GM12878 (cell line): Measurements from ENCODE around the gene OPN5. TPM values are rescaled to one million over a fixed set of nuclear protein-coding genes. Genes with fewer than 3 reads are reported as not detected.

Experiments
- ATAC-seq: fragments of 200-7000 bp; cut with Tn5 transposase; 3 replicates; pipeline ENCODE4 v1.9.1; 2020; ENCODE audit warnings: mild to moderate bottlenecking, moderate library complexity
- BruUV-seq: library from RNA; stranded (reverse); fragments of 400-500 nt; replicated peaks from 2 replicates; lab custom pipeline; 2021; lab: Mats Ljungman, UMichigan
- CTCF ChIA-PET: fragments of 300-600 bp; sonication (Branson Sonifier 250); formaldehyde crosslinking; extraction: SDS; loops from one replicate; lab custom pipeline; 2021; ENCODE audit warnings: inconsistent platforms; lab: Yijun Ruan, JAX
- POLR2A ChIA-PET: fragments of 350-600 bp; formaldehyde crosslinking; extraction: SDS; loops from one replicate; lab custom pipeline; 2021; ENCODE audit warnings: inconsistent platforms; lab: Charles Lee
- RAD21 ChIA-PET: fragments of 300-600 bp; sonication (Branson Sonifier 250); formaldehyde crosslinking; loops from one replicate; lab custom pipeline; 2023; ENCODE audit warnings: antibody characterized with exemption; ENCODE audit not compliant: unreplicated experiment; lab: Charles Lee
- SMC1A ChIA-PET: fragments of 300-600 bp; sonication (Branson Sonifier 250); formaldehyde crosslinking; loops from one replicate; lab custom pipeline; 2023; ENCODE audit not compliant: unreplicated experiment, uncharacterized antibody; lab: Charles Lee
- DNase-seq: peaks from one replicate; pipeline ENCODE4 v3.0.0-alpha.2; 2011; ENCODE audit warnings: low read depth, low spot score
- FAIRE-seq: peaks from 3 replicates; lab custom pipeline; 2011; peaks lifted over from hg19 to GRCh38; lab: Jason Lieb, UNC
- H2AFZ ChIP-seq: 2 replicates; pipeline ENCODE4 v1.6.0; 2011; ENCODE audit warnings: low read depth, low read length, control low read depth; ENCODE audit not compliant: control insufficient read depth
- H3K27ac ChIP-seq: 2 replicates; pipeline ENCODE4 v1.5.1; 2011; ENCODE audit warnings: control low read depth; ENCODE audit not compliant: control insufficient read depth, insufficient read depth
- H3K27me3 ChIP-seq, 2 experiments: replicated peaks in 1 of 2; 2 replicates each; pipeline versions ENCODE4 v1.6.0 to v1.6.1; 2011; ENCODE audit warnings: low read length in 1 of 2; ENCODE audit not compliant: control insufficient read depth in 2 of 2, insufficient read depth in 2 of 2
- H3K36me3 ChIP-seq, 2 experiments: 2 replicates each; pipeline ENCODE4 v1.5.1; 2011; ENCODE audit warnings: low read length in 1 of 2; ENCODE audit not compliant: control insufficient read depth in 2 of 2, insufficient read depth in 2 of 2
- H3K4me1 ChIP-seq: 2 replicates; pipeline ENCODE4 v1.6.1; 2011; ENCODE audit warnings: mild to moderate bottlenecking, low read length, moderate library complexity, mixed read lengths; ENCODE audit not compliant: control insufficient read depth, insufficient read depth
- H3K4me2 ChIP-seq: 2 replicates; pipeline ENCODE4 v1.6.0; 2011; ENCODE audit warnings: control low read depth; ENCODE audit not compliant: control insufficient read depth, insufficient read depth
- H3K4me3 ChIP-seq: fragments of 200-600 bp; sonication (generic); 2 replicates; pipeline ENCODE4 v1.5.1; 2016
- H3K79me2 ChIP-seq: 2 replicates; pipeline ENCODE4 v1.6.0; 2011; ENCODE audit warnings: low read length; ENCODE audit not compliant: control insufficient read depth, insufficient read depth
- H3K9ac ChIP-seq: 2 replicates; pipeline ENCODE4 v1.8.0; 2011; ENCODE audit warnings: low read length, control low read depth, mixed read lengths; ENCODE audit not compliant: control insufficient read depth, insufficient read depth
- H3K9me3 ChIP-seq: replicated peaks from 3 replicates; pipeline ENCODE4 v1.5.1; 2011; ENCODE audit warnings: mild to moderate bottlenecking, low read length; ENCODE audit not compliant: control insufficient read depth, insufficient read depth
- H4K20me1 ChIP-seq: 2 replicates; pipeline ENCODE4 v1.6.0; 2011; ENCODE audit not compliant: control insufficient read depth, insufficient read depth
- DPF2 ChIP-seq: fragments of 450-650 bp; IDR thresholded peaks from 2 replicates; pipeline ENCODE4 v1.6.1; 2017; ENCODE audit warnings: mild to moderate bottlenecking
- E4F1 ChIP-seq: fragments of 450-650 bp; IDR thresholded peaks from 2 replicates; pipeline ENCODE4 v1.6.1; 2018; ENCODE audit warnings: borderline replicate concordance, mild to moderate bottlenecking; ENCODE audit not compliant: partially characterized antibody
- EGR1 ChIP-seq, 2 experiments: IDR thresholded peaks; 1 replicate in 1 of 2; 2 replicates in 1 of 2; pipeline ENCODE4 v1.6.1; 2011 to 2012; ENCODE audit warnings: low read depth in 2 of 2, low read length in 2 of 2, borderline replicate concordance in 1 of 2, mild to moderate bottlenecking in 1 of 2, moderate library complexity in 1 of 2
- MEF2B ChIP-seq: fragments of 450-650 bp; IDR thresholded peaks from 2 replicates; pipeline ENCODE4 v1.6.1; 2018; ENCODE audit warnings: mild to moderate bottlenecking, moderate library complexity; ENCODE audit not compliant: partially characterized antibody, poor library complexity, severe bottlenecking
- MXI1 ChIP-seq: fragments of 150-350 bp; IDR thresholded peaks from 2 replicates; pipeline ENCODE4 v1.6.1; 2011; ENCODE audit warnings: low read depth, mild to moderate bottlenecking, inconsistent platforms, low read length, improper control_type of control experiment
- NFYA ChIP-seq: IDR thresholded peaks from 2 replicates; pipeline ENCODE4 v1.6.1; 2011; ENCODE audit warnings: low read depth, mild to moderate bottlenecking, low read length, improper control_type of control experiment, borderline replicate concordance
- RAD21 ChIP-seq: IDR thresholded peaks from 2 replicates; pipeline ENCODE4 v1.6.1; 2011; ENCODE audit warnings: mild to moderate bottlenecking, low read depth, low read length, moderate library complexity; ENCODE audit not compliant: insufficient read depth
- RELB ChIP-seq: fragments of 450-650 bp; IDR thresholded peaks from 2 replicates; pipeline ENCODE4 v1.6.1; 2017; ENCODE audit warnings: low read depth, mild to moderate bottlenecking, moderate library complexity
- SMC3 ChIP-seq: IDR thresholded peaks from 2 replicates; pipeline ENCODE4 v1.6.1; 2011; ENCODE audit warnings: low read length, improper control_type of control experiment, borderline replicate concordance
- STAT3 ChIP-seq: IDR thresholded peaks from 2 replicates; pipeline ENCODE4 v1.6.1; 2011; ENCODE audit warnings: low read depth, low read length, improper control_type of control experiment
- SUZ12 ChIP-seq: fragments of 200-600 bp; sonication (generic); IDR thresholded peaks from one replicate; pipeline ENCODE4 v1.6.1; 2018; ENCODE audit warnings: antibody characterized with exemption, mild to moderate bottlenecking; ENCODE audit not compliant: unreplicated experiment
- TBL1XR1 ChIP-seq: IDR thresholded peaks from 2 replicates; pipeline ENCODE4 v1.6.1; 2012; ENCODE audit warnings: low read depth, low read length, improper control_type of control experiment
- ZBED1 ChIP-seq: IDR thresholded peaks from 2 replicates; pipeline ENCODE4 v1.6.1; 2016; ENCODE audit warnings: borderline replicate concordance
- WGBS: methylation state at CpG from one replicate; pipeline ENCODE4 v1.1.6; 2016; ENCODE audit warnings: low lambda C conversion rate; ENCODE audit not compliant: insufficient replicate concordance, insufficient coverage; ENCODE audit errors: missing lambda C conversion rate; 5-methylcytosine and 5-hydroxymethylcytosine counted together
- in situ Hi-C: fragments of 300-500 bp; cut with MboI; formaldehyde crosslinking; loops from 9 replicates; pipeline ENCODE4 v1.14.3; 2018; ENCODE audit warnings: mixed read lengths
- intact Hi-C: fragments of 100-400 bp; cut with micrococcal nuclease; formaldehyde crosslinking; loops from one replicate; pipeline ENCODE4 v1.14.2; 2022; ENCODE audit not compliant: unreplicated experiment
- polyA plus RNA-seq, 11 experiments: library from polyadenylated mRNA; depleted of rRNA in 4 of 11; unstranded in 6 of 11; stranded (reverse) in 5 of 11; fragments of >200 nt; fragmentation: Nextera tagmentation in 4 of 11; fragmentation: Illumina TruSeq in 1 of 11; extraction: Ambion mirVana in 4 of 11; extraction: Trizol in 1 of 11; gene quantifications; 1 replicate in 1 of 11; 2 replicates in 10 of 11; pipeline versions ENCODE4 v1.2.1 to v1.2.3, GENCODE V29; 2011 to 2016; ENCODE audit warnings: inconsistent platforms in 2 of 11, missing spikeins in 2 of 11, low read depth in 1 of 11
- total RNA-seq, 4 experiments: library from RNA; depleted of rRNA in 3 of 4; stranded (reverse); fragments of >200 nt in 3 of 4; fragmentation: Illumina TruSeq in 1 of 4; extraction: Trizol in 1 of 4; gene quantifications; 2 replicates each; pipeline versions ENCODE4 v1.2.1 to v1.2.3, GENCODE V29; 2013 to 2021

OPN5 gene
- total and polyA plus RNA-seq, 10 of the 15 experiments (the other 5 are each of a cell fraction or from before 2014, with no cell fraction given): not detected

- no peaks in the 10 kb centered on the region for H3K79me2 ChIP-seq
- CTCF ChIA-PET: no interaction called here
- no peaks in the 10 kb centered on the region for H3K27me3 ChIP-seq
- no peaks in the 10 kb centered on the region for H3K9me3 ChIP-seq
- intact Hi-C loops: no loop called here
- POLR2A ChIA-PET: no interaction called here
- WGBS: 5% methylated on average over 1 of the region's 1 CpG
- H3K27ac ChIP-seq: no peak overlapping the region
- H3K4me2 ChIP-seq: no peak overlapping the region
- RAD21 ChIA-PET: no interaction called here
- DNase-seq: no peak
- no peak for FAIRE-seq
- H4K20me1 ChIP-seq: no peaks in the 10 kb centered on the region
- H3K4me3 ChIP-seq: no peak overlapping the region
- no TSS peak for BruUV-seq
- TF ChIP-seq EGR1 (IDR thresholded peaks at IDR 0.05; ENCODE audit: borderline replicate concordance in 1 of 2, low read depth in 2 of 2, low read length in 2 of 2) (no peak), SUZ12 (no peak), MEF2B (no peak), MXI1 (no peak), RAD21 (no peak)
- TF ChIP-seq, all 136 proteins: peak for 0
- H3K9ac ChIP-seq: no peak overlapping the region
- SMC1A ChIA-PET: interaction anchor here (1.2 to 2.0 kb wide), 3 partner anchors 11 to 327 kb away, joined by 4 to 6 read pairs (median 6); no protein-coding TSS in a partner anchor
- no peaks in the 10 kb centered on the region for H3K36me3 ChIP-seq
- H3K4me1 ChIP-seq: peaks cover 4% of the 10 kb centered on the region; the same call in 1 of the 2 replicates
- no peak overlapping the region for H2AFZ ChIP-seq
- ATAC-seq: peak; percentile 35; the same call in 2 of the 3 replicates
- in situ Hi-C loops: no loop called here
Measured at GRCh38 chr6:47740714-47741113, 41.1 kb upstream of the OPN5 start.

- 21% methylated on average over 2 of the region's 2 CpGs for WGBS
- no peaks in the 10 kb centered on the region for H4K20me1 ChIP-seq
- ChIA-PET RAD21 (no interaction called here), SMC1A (interaction anchor here (1.2 to 2.0 kb wide), 3 partner anchors 10 to 328 kb away, joined by 4 to 6 read pairs (median 6); no protein-coding TSS in a partner anchor), POLR2A (no interaction called here), CTCF (interaction anchor here (0.8 to 1.6 kb wide), 3 partner anchors 8 to 110 kb away, joined by 4 to 6 read pairs (median 4); partner anchors contain the start of gene OPN5)
- no peak overlapping the region for H3K9ac ChIP-seq
- no TSS peak for BruUV-seq
- in situ Hi-C loops (no loop called here), intact Hi-C loops (no loop called here)
- no peak overlapping the region for H3K4me2 ChIP-seq
- no peaks in the 10 kb centered on the region for H3K79me2 ChIP-seq
- peaks cover 4% of the 10 kb centered on the region; the same call in 1 of the 2 replicates for H3K4me1 ChIP-seq
- H3K36me3 ChIP-seq: no peaks in the 10 kb centered on the region
- DNase-seq (no peak), FAIRE-seq (no peak), ATAC-seq (peak; percentile 80)
- H3K27me3 ChIP-seq: no peaks in the 10 kb centered on the region
- H2AFZ ChIP-seq: no peak overlapping the region
- H3K9me3 ChIP-seq: no peaks in the 10 kb centered on the region
- H3K4me3 ChIP-seq: no peak overlapping the region
- H3K27ac ChIP-seq: no peak overlapping the region
- TF ChIP-seq ZBED1: peak; percentile 75; the same call in 1 of the 2 replicates
- peak; percentile 84 for TF ChIP-seq DPF2
- peak; percentile 94 for TF ChIP-seq MEF2B
- TF ChIP-seq E4F1: no peak
- no peak for TF ChIP-seq NFYA
- TF ChIP-seq RELB: peak; percentile 75
- no peak for TF ChIP-seq SMC3
- 0 out of 2 replicates have a peak, but pooled peaks have one; percentile 46 for TF ChIP-seq TBL1XR1
- no peak for TF ChIP-seq STAT3
Measured at GRCh38 chr6:47741807-47742206, 40.0 kb upstream of the OPN5 start.
